Lower leg skin (tissue), 3 donors: ENCODE measurements around the gene SH2D7.

Experiments used
- CTCF ChIP-seq, 3 donors: fragments of 450-650 bp; IDR thresholded peaks; one replicate each; pipeline ENCODE4 v1.5.1; 2016; ENCODE audit warnings: antibody characterized with exemption in 3 of 3, mild to moderate bottlenecking in 3 of 3, moderate library complexity in 2 of 3
- POLR2A ChIP-seq, 2 donors: fragments of 450-650 bp; IDR thresholded peaks; one replicate each; pipeline ENCODE4 v1.6.1; 2016 to 2017; ENCODE audit warnings: antibody characterized with exemption in 2 of 2, mild to moderate bottlenecking in 1 of 2, moderate library complexity in 1 of 2

DNA sequence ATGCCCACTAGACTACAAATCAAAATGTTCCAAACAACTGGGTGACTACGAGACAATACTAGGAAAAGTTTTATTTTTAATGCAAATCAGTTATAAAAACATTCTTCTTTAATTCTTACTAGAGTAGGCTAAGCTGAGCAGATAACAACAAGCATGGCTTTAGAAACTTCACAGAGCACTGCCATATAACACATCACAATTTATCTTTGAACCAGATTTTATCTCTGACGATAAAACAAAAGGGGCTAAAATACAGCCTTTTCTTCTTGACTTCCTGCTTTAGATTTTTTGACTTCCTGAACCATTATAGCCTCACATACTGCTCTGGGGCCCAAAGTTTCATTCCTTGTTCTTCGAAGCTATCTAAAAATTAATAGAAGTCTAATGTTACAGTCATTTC lies 40.8 kb upstream of the SH2D7 start:
- TF ChIP-seq CTCF (IDR thresholded peaks at IDR 0.05): no peak
- no peak for TF ChIP-seq POLR2A (IDR thresholded peaks at IDR 0.05)
